Iris pigment epithelial cell (primary cell): ENCODE measurements around the gene PRELID2.
"Not testable (repeated sequence)": the region's sequence is repeated elsewhere in the genome, so short reads cannot be mapped to it uniquely, and the experiment has no call there.

Source experiments
- DNase-seq: peaks from one replicate; pipeline ENCODE4 v3.0.0-alpha.2; 2011; ENCODE audit warnings: low read depth

PRELID2 gene

GRCh38 chr5:145743396-145744061 lies 91.6 kb downstream of the PRELID2 start:
- DNase-seq: no peak

- no peak for DNase-seq
Measured at GRCh38 chr5:145739843-145740242, 95.3 kb downstream of the PRELID2 start.

DNA sequence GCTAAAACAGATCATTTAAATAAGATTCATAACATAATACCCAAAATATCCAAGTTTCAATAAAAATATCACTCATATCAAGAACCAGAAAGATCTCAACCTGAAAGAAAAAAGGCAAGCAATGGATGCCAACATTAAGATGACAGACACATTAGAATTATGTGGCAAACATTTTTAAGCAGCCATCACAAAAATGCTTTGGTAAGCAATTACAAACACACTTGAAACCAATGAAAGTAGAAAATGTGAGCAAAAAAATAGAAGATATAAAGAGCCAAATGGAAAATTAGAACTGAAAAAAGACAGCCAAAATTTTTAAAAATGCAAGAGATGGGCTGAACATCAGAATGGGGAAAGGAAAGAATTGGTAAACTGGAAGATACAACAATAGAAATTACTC lies 96.9 kb downstream of the PRELID2 start:
- DNase-seq: no peak

DNA sequence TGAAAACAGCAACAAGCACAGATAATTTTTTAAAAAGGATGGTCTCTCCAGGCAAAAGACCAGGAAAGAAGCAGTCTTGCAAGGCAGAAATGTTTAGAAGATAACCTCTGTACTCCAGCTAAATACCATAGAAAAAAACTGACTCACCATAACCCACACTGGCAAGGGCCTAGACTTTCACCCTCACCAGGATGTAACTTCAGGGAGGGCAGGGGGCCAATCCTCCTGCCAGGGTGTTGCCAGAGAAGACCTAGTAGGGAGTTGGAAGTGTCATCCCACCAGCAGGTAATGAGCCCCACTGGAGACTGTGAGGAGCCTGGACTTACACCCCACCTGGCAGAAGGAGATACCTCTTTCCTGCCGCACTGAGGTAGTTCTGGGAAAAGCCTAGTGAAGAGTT lies 97.6 kb downstream of the PRELID2 start:
- no peak for DNase-seq

- DNase-seq: not testable (repeated sequence)
Measured at GRCh38 chr5:145729956-145730355, 105.2 kb downstream of the PRELID2 start.

DNA sequence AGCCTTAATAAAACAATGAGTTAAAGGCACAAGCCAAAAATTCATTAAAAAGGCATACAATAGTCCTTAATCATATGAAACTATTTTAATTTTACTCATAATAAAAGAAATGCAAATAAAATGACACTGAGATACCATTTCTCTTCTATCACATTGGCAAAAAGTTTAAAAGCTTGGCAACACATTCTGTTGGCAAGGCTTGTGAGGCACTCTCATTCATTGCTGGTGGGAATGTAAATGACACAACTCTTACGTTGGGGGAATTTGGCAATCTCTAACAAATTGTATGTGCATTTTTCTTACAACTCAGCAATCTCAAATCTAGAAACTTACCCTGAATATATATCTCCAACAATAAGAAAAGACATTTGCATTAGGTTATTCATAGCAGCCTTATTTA lies 111.6 kb downstream of the PRELID2 start:
- DNase-seq: peak; percentile 6

- peak; percentile 38 for DNase-seq
Measured at GRCh38 chr5:145718956-145719355, 116.2 kb downstream of the PRELID2 start.

DNA sequence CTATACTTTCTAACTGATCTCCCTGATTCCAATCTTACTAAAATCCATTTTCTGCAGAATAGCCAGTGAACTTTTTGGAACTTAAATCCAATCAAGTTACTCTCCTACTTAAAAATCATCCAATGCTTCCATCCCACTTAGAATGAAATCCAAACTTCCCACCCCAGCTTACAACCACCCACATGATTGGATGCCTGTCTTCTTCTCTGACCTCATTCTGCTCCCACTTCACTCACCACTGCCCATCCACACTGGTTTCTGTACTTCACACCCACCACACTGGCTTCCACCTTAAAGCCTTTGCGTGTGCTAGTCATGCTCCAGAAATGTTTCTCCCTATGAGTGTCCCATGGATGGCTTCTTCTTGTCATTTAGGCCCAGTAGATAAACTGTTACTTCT lies 119.7 kb downstream of the PRELID2 start:
- no peak for DNase-seq

DNA sequence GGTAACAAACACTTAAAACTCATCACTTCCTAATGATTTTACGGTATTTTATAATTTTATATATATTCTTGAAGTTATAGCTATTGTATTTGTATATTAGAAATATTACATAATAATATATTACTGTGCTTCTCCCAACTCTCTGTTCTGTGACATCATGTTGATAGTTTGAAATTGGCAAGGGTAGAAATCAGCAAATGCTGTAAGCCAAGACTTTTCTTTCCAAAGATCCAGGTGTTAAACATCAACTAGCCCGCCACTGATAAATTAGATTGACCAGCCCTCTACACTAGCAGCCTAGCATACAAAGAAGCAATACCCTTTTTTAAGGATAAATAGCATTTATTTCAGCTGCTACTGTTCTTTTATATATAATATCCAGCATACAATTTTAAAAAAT lies 122.9 kb downstream of the PRELID2 start:
- no peak for DNase-seq

DNA sequence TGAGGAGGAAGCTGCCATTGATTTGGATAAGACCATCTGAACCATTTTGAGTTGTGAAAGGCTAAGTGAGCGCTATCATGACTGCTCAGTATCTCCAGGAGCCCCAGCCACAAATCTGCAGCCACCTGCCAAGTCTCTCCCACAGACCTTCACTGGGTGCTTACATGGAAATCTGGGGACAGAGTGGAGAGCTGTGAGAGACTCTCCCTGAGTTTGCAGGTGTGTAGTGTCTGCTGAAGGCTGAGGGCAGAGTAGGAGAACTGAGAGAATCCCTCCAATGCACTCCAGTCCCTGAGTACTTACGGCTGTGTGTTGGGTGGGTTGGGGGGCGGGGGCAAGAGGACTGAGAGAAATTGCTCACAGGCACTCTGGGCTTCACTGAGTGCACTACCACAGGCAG lies 123.7 kb downstream of the PRELID2 start:
- no peak for DNase-seq
